ENCODE results near the gene CAMTA1.

DNA sequence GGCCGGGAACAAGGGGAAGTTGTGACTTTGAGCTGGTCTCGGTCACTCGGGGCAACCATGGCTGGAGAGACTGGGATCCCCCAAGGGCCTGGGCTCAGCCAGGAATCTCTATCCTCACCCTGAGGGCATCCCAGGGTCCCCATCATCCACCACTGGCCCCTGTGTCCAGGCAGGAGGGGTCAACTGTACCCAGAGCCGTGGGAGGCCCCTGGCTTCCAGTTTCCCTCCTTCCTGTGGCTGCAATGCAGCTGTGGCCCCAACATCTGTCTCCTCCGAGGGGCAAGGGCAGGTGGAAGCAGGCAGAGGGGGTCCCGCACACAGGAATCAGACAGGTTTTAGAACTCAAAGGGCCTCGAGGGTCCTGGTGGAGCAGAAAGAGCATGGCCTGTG, 653.1 kb downstream of the CAMTA1 start:
- TF ChIP-seq EP300 (IDR thresholded peaks at IDR 0.05) (no peak), CTCF (IDR thresholded peaks at IDR 0.05) (no peak), POLR2AphosphoS5 (IDR thresholded peaks at IDR 0.05) (no peak), POLR2A (IDR thresholded peaks at IDR 0.05) (no peak)
